Loucy (cell line): Measurements from ENCODE around the gene DNM3.

Experiments
- H2AFZ ChIP-seq: fragments of 200-600 bp; sonication (generic); 2 replicates; pipeline ENCODE4 v1.6.0; 2016; ENCODE audit warnings: antibody characterized with exemption, mild to moderate bottlenecking, low read length, moderate library complexity
- H3F3A ChIP-seq: fragments of 200-600 bp; 2 replicates; pipeline ENCODE4 v1.6.0; 2016; ENCODE audit warnings: antibody characterized with exemption, low read depth, mild to moderate bottlenecking
- H3K27me3 ChIP-seq: fragments of 200-600 bp; sonication (generic); 2 replicates; pipeline ENCODE4 v1.6.1; 2014; ENCODE audit warnings: low read length, mild to moderate bottlenecking; ENCODE audit not compliant: insufficient read depth, poor library complexity, severe bottlenecking
- H3K36me3 ChIP-seq: fragments of 200-600 bp; sonication (generic); 2 replicates; pipeline ENCODE4 v1.6.1; 2016; ENCODE audit warnings: low read length; ENCODE audit not compliant: insufficient read depth
- H3K4me1 ChIP-seq: fragments of 200-600 bp; sonication (generic); 2 replicates; pipeline ENCODE4 v1.5.1; 2014; ENCODE audit warnings: low read length, mild to moderate bottlenecking; ENCODE audit not compliant: insufficient read depth, poor library complexity, severe bottlenecking
- H3K4me2 ChIP-seq: fragments of 200-600 bp; sonication (generic); 2 replicates; pipeline ENCODE4 v1.6.0; 2014; ENCODE audit warnings: antibody characterized with exemption, low read length, low read depth, mild to moderate bottlenecking; ENCODE audit not compliant: poor library complexity, severe bottlenecking
- H3K4me3 ChIP-seq: fragments of 200-600 bp; sonication (generic); 2 replicates; pipeline ENCODE4 v1.5.1; 2014; ENCODE audit warnings: low read length, mild to moderate bottlenecking, mixed read lengths; ENCODE audit not compliant: poor library complexity, severe bottlenecking
- H3K79me2 ChIP-seq: fragments of 200-600 bp; sonication (generic); 2 replicates; pipeline ENCODE4 v1.6.1; 2014; ENCODE audit warnings: low read length; ENCODE audit not compliant: insufficient read depth
- H3K9ac ChIP-seq: fragments of 200-600 bp; sonication (generic); 2 replicates; pipeline ENCODE4 v1.6.0; 2014; ENCODE audit warnings: mild to moderate bottlenecking, low read depth, low read length, moderate library complexity; ENCODE audit not compliant: poor library complexity, severe bottlenecking
- H3K9me2 ChIP-seq: fragments of 200-600 bp; sonication (generic); replicated peaks from 2 replicates; pipeline ENCODE4 v1.6.1; 2016; ENCODE audit warnings: low read depth, low read length, mixed read lengths
- H3K9me3 ChIP-seq: fragments of 200-600 bp; sonication (generic); 2 replicates; pipeline ENCODE4 v1.6.1; 2014; ENCODE audit warnings: mild to moderate bottlenecking, antibody characterized with exemption, low read length, low read depth; ENCODE audit not compliant: insufficient read depth
- H4K20me1 ChIP-seq: fragments of 200-600 bp; sonication (generic); 2 replicates; pipeline ENCODE4 v1.6.0; 2014; ENCODE audit warnings: antibody characterized with exemption, low read length, mild to moderate bottlenecking; ENCODE audit not compliant: insufficient read depth, poor library complexity, severe bottlenecking
- CTCF ChIP-seq: fragments of 200-600 bp; sonication (generic); conservative IDR thresholded peaks from 2 replicates; pipeline ENCODE4 v1.5.1; 2014; ENCODE audit warnings: mild to moderate bottlenecking, antibody characterized with exemption, low read length
- EZH2phosphoT487 ChIP-seq: fragments of 200-600 bp; IDR thresholded peaks from 2 replicates; pipeline ENCODE4 v1.6.1; 2018; ENCODE audit warnings: antibody characterized with exemption, mild to moderate bottlenecking, moderate library complexity, borderline replicate concordance

The DNM3 gene

GRCh38 chr1:172068334-172068733 is 227.0 kb downstream of the DNM3 start:
- Histone ChIP-seq H4K20me1 (no peaks in the 10 kb centered on the region), H3K4me2 (no peak overlapping the region), H3K9me3 (no peaks in the 10 kb centered on the region), H3K27me3 (no peaks in the 10 kb centered on the region), H3K79me2 (no peaks in the 10 kb centered on the region), H3K9ac (no peak overlapping the region), H2AFZ (no peak overlapping the region), H3K4me3 (no peak overlapping the region), H3F3A (no peaks in the 10 kb centered on the region), H3K9me2 (no peaks in the 10 kb centered on the region), H3K4me1 (no peaks in the 10 kb centered on the region), H3K36me3 (no peaks in the 10 kb centered on the region)
- no peak for TF ChIP-seq CTCF
- no peak for TF ChIP-seq EZH2phosphoT487

- no peaks in the 10 kb centered on the region for H4K20me1 ChIP-seq
- no peaks in the 10 kb centered on the region for H3K27me3 ChIP-seq
- H2AFZ ChIP-seq, result no peak overlapping the region
These were observed 227.8 kb downstream of the DNM3 start for GRCh38 chr1:172069051-172069450.

GRCh38 chr1:172069534-172069933 is 228.2 kb downstream of the DNM3 start:
- TF ChIP-seq CTCF (no peak), EZH2phosphoT487 (no peak)
- no peak overlapping the region for H3K4me2 ChIP-seq
- H3K27me3 ChIP-seq, result no peaks in the 10 kb centered on the region
- no peaks in the 10 kb centered on the region for H3F3A ChIP-seq
- no peaks in the 10 kb centered on the region for H3K9me2 ChIP-seq
- no peak overlapping the region for H2AFZ ChIP-seq
- H3K36me3 ChIP-seq, result no peaks in the 10 kb centered on the region
- H3K9me3 ChIP-seq, result no peaks in the 10 kb centered on the region
- no peaks in the 10 kb centered on the region for H3K4me1 ChIP-seq
- H3K9ac ChIP-seq, result no peak overlapping the region
- H3K79me2 ChIP-seq, result no peaks in the 10 kb centered on the region
- no peaks in the 10 kb centered on the region for H4K20me1 ChIP-seq
- H3K4me3 ChIP-seq, result no peak overlapping the region

More at GRCh38 chr1:172069051-172069450, 227.8 kb downstream of the DNM3 start:
- no peak overlapping the region for H3K4me2 ChIP-seq
- H3K4me1 ChIP-seq, result no peaks in the 10 kb centered on the region
- no peaks in the 10 kb centered on the region for H3K79me2 ChIP-seq
- H3K9me2 ChIP-seq, result no peaks in the 10 kb centered on the region
- H3K36me3 ChIP-seq, result no peaks in the 10 kb centered on the region
- H3K9me3 ChIP-seq, result no peaks in the 10 kb centered on the region
- no peak overlapping the region for H3K4me3 ChIP-seq
- no peak overlapping the region for H3K9ac ChIP-seq
- no peak for TF ChIP-seq EZH2phosphoT487
- no peak for TF ChIP-seq CTCF
- no peaks in the 10 kb centered on the region for H3F3A ChIP-seq
